Measurements from ENCODE around the gene DCHS1.
A peak's percentile ranks its signal among the peaks of the same experiment; 100 is the strongest.

DCHS1 gene

DNA sequence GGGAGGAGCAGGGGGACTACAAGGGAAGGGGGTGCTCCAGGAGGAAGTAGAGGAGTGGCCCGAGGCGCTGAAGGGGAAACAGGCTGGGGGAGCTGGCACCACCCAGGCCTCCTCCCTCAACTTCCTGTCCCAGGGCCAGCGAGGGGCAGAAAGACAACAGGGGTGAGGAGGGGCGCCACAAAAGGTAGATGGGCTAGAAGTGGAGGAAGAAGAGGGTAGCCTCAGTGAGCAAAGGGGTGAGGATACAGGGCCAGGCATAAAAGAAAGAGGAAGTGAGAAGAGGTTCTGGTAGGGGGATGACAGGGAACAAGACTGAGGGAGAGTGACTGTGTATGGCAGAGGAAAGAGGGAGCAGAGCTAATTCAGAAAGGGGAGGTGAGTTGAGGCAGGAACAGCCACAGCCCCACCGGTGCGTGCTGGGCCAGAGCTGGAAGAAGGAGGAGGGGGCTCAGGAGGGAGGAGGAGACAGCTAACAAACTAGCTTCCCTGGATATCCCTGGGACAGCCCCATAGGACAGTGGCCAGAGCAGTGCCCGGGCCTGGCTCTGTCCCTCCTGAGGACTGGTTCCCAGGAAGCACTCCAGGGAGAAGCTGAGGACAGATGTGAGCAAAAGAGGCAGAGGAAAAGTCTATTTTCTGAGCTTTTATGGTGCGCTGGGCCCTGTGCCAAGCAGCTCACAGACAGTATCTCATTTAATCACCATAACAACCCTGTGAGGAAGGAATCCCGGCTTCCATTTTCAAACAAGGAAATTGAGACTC lies 8.5 kb downstream of the DCHS1 start:
- no peak for DNase-seq (ENCODE audit: low read depth)

DNA sequence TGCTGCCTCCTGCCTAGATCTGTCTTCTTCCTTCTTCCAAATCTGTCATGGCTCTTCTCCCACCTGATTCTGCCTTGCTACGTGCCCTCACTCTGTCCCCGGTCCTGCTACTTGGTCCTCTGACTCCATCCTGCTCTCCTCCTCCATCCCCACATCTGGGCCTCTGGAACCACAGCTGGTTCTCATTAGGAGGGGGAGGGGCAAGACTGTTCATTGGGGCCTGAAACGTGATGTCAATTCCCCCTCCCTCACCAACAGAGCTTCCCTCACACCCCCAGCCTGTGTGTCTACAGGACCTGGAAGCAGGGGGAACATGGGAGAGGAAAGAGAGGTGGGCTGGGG lies 9.1 kb downstream of the DCHS1 start:
- DNase-seq (ENCODE audit: low read depth) = no peak

DNA sequence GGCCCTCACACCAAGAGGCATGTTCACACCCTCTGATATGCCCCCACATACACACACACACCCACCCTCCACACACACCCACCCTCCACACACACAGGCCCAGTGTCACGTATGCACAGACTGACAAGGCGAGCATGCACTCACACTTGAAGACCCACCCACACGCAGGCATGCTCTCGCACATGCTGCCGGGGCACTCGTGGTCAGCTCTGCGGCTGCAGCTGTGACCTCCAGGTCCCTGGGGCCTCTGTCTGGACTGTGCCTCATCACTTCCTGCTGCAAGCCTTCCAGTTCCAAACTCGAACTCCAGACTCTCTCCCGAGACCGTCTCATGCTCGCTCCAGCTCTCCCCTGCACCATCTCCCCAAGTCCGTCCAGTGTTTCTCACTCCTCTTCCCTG lies 9.5 kb downstream of the DCHS1 start:
- DNase-seq (ENCODE audit: low read depth) = peak; percentile 82

GRCh38 chr11:6642957-6643356 lies 12.7 kb downstream of the DCHS1 start:
- no peak for DNase-seq (ENCODE audit: low read depth)

DNA sequence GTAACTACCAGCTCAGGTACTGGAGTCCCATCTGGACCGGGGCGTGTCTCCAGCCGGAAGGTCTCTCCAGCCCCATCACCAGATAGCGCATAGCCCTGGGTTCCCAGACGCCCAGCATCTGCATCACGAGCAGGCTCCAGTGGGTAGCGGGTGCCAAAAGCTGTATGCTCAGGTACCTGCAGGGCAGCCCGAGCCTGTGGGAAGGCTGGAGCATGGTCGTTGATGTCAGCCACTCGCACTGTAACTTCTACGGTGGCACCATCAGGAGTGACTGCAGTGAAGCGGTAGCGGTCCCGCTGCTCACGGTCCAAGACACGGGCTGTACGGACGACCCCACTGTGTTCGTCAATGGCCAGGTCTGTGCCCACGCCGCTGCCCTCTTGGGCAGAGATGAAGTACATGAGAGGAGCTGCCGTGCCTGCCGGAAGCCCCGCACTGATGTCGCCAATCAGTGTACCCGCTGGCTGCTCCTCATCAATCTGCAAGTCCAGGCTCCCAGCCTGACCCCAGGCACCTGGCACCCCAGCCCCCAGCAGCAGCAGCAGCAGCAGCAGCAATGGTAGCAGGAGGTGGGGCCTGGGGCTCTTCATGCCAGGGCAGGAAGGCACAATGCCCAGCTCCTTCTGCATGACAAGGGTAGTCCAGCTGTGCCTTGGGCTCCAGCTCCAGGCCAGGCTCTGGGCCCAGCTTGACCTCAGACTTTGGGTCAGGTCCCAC lies 14.5 kb downstream of the DCHS1 start:
- DNase-seq (ENCODE audit: low read depth) = no peak

GRCh38 chr11:6640036-6640984 lies 15.3 kb downstream of the DCHS1 start:
- DNase-seq (ENCODE audit: low read depth) = no peak

GRCh38 chr11:6638429-6638828 lies 17.2 kb downstream of the DCHS1 start:
- DNase-seq (ENCODE audit: low read depth) = peak; percentile 43

- DNase-seq (ENCODE audit: low read depth) = peak; percentile 89
Observed at GRCh38 chr11:6637871-6638270, 17.7 kb downstream of the DCHS1 start.

GRCh38 chr11:6636480-6636879 lies 19.1 kb downstream of the DCHS1 start:
- no peak for DNase-seq (ENCODE audit: low read depth)

GRCh38 chr11:6635082-6635932 lies 20.3 kb downstream of the DCHS1 start:
- DNase-seq (ENCODE audit: low read depth) = peak; percentile 84

DNA sequence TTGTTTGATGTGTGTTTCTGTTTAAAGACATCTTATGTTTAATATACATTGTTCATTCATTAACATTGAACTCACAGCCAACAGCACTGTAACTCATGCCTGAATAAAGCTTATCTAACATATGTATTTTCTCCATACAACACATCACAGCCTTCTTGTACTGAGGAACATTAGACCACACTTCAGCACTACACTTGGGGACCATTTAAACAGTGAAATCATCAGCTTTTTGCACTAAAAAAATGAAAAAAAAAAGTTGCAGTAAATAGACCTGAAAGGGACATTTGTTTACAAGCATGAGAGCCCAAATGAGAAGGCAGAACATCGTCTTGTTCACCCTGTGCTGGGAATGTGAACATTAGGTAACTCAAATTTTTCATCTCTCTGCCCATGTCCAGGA lies 21.1 kb downstream of the DCHS1 start:
- DNase-seq (ENCODE audit: low read depth) = no peak

GRCh38 chr11:6633422-6634408 lies 21.9 kb downstream of the DCHS1 start:
- no peak for DNase-seq (ENCODE audit: low read depth)

GRCh38 chr11:6632116-6633073 lies 23.2 kb downstream of the DCHS1 start:
- no peak for DNase-seq (ENCODE audit: low read depth)

- DNase-seq (ENCODE audit: low read depth) = no peak
Observed at GRCh38 chr11:6631361-6631890, 24.2 kb downstream of the DCHS1 start.

DNA sequence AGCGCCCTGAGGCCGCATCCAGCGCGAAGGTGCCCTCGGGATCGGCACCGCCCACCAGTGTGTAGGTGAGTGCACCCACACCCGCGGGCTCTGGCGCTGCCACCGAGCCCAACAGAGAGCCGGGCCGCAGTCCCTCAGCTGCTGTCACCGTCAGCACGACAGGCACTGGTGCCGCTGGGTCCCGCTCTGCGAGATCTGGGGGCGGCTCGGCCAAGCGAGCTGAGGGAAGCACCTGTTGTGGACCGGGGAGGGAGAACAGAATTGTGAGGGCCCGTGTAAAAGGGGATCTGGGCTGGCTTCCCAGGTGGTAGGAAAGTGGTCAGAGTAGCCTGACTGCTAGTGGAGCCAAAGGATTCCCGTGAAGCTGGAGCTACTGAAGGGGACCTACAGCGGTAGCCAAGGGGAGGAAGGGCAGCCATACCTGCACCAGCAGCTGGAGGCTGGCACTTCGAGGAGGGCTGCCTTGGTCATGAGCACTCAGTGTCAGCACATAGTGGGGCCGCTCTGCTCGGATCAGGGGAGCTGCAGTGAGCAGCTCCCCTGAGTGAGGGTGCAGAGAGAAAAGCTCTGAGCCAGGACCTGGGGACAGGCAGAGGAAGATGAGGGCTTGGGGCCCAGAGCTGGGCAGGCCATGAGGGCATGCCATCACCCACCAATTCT lies 24.8 kb downstream of the DCHS1 start:
- DNase-seq (ENCODE audit: low read depth) = no peak

- DNase-seq (ENCODE audit: low read depth) = no peak
Observed at GRCh38 chr11:6629892-6630631, 25.5 kb downstream of the DCHS1 start.

DNA sequence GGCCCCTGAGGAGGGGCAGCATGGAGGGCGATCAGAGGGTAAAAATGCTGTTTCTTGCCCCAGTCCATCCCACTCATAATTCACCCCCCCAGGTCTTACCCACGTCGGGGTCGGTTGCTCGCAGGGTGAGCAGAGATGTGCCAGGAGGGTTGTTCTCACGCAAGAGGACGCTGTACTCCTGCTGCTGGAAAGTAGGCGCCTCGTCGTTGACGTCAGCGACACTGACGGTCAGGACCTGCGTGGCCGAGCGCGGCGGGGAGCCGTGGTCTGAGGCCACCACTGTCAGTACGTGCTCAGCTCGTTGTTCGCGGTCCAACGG lies 26.1 kb downstream of the DCHS1 start:
- DNase-seq (ENCODE audit: low read depth) = no peak

- DNase-seq (ENCODE audit: low read depth) = no peak
Observed at GRCh38 chr11:6628526-6628925, 27.1 kb downstream of the DCHS1 start.

All from ELR (cell line).